Smooth muscle cell of trachea (primary cell): ENCODE measurements around the gene TMEM45A. TPM values are rescaled to one million over a fixed set of nuclear protein-coding genes. Genes with fewer than 3 reads are reported as not detected.

Source experiments
- total RNA-seq: library from RNA; depleted of rRNA; stranded (reverse); fragments of >200 nt; gene quantifications from 2 replicates; pipeline ENCODE4 v1.2.1, GENCODE V29; 2014

The TMEM45A gene
- total RNA-seq: 29.2 and 50.8 TPM in 2 replicates

GRCh38 chr3:100492059-100493006, at the start of gene TMEM45A:
TMEM45A (plus strand) TSS chr3:100492619; CDS start chr3:100555212, 62,593 bp downstream.

DNA sequence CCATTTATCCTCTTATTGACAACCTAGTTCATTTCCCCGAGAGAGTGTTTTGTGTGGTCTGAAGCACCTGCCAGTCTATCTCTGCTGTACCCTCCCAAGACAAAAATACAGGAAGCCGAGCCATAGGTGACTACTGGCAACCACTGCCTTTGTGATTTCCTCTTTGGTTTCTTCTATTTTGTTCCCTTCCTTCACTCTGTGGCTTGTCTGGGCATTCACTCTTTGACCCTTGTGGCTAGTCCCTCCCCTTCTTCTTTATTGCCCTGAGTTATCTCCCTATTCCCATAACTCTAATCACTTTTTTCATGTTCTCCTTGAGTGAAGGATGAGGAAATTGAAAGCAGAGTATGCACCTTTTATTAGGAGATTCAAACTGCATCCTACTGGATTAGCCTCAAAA, 116.9 kb downstream of the TMEM45A start, which contains the start of gene ADGRG7:
Gene ADGRG7, plus strand, starts transcription at position 297 of the 400 bp plus-strand sequence. CDS start 256 bp downstream, outside the sequence.

Other genes starting within 250 kb of the TMEM45A start
- gene TBC1D23, start 231.6 kb upstream of the TMEM45A start, total RNA-seq: 84.5 and 117 TPM in 2 replicates
- gene NIT2, start 157.9 kb upstream of the TMEM45A start, total RNA-seq: 14.1 and 20.9 TPM in 2 replicates
- gene TOMM70, start 91.5 kb upstream of the TMEM45A start, total RNA-seq: 58.9 and 69.7 TPM in 2 replicates
- gene LNP1, start 91.1 kb upstream of the TMEM45A start, total RNA-seq: 5.0 and 6.8 TPM in 2 replicates
- gene ADGRG7, start 117.0 kb downstream of the TMEM45A start, total RNA-seq: not detected in 2 replicates
- 86.7 and 93.1 TPM in 2 replicates for gene TFG, start 216.9 kb downstream of the TMEM45A start, total RNA-seq